CD4-positive, alpha-beta T cell treated with Interleukin-21 for 1 hour (primary cell): ENCODE measurements around the gene C15orf61.

ENCODE experiments used
- DNase-seq: peaks from one replicate; pipeline ENCODE4 v3.0.0-alpha.2; 2020

C15orf61 gene

GRCh38 chr15:67551207-67551743 lies 30.3 kb downstream of the C15orf61 start:
- no peak for DNase-seq

- no peak for DNase-seq
These were observed 33.6 kb downstream of the C15orf61 start for GRCh38 chr15:67554580-67554979.

GRCh38 chr15:67556976-67557570 lies 36.1 kb downstream of the C15orf61 start:
- no peak for DNase-seq

- DNase-seq = no peak
These were observed 37.6 kb downstream of the C15orf61 start for GRCh38 chr15:67558502-67558901.

GRCh38 chr15:67559158-67559557 lies 38.2 kb downstream of the C15orf61 start:
- no peak for DNase-seq

GRCh38 chr15:67559576-67559975 lies 38.6 kb downstream of the C15orf61 start:
- DNase-seq = no peak

GRCh38 chr15:67560320-67560719 lies 39.4 kb downstream of the C15orf61 start:
- DNase-seq = no peak

GRCh38 chr15:67563092-67563491 lies 42.2 kb downstream of the C15orf61 start:
- no peak for DNase-seq

GRCh38 chr15:67564021-67564967 lies 43.4 kb downstream of the C15orf61 start:
- DNase-seq = no peak

- DNase-seq = no peak
These were observed 44.0 kb downstream of the C15orf61 start for GRCh38 chr15:67564968-67565345.

GRCh38 chr15:67569668-67570067 lies 48.7 kb downstream of the C15orf61 start:
- DNase-seq = no peak

GRCh38 chr15:67570875-67571647 lies 50.1 kb downstream of the C15orf61 start:
- DNase-seq = no peak

GRCh38 chr15:67571648-67572415 lies 50.9 kb downstream of the C15orf61 start:
- no peak for DNase-seq

- no peak for DNase-seq
These were observed 52.3 kb downstream of the C15orf61 start for GRCh38 chr15:67573194-67573593.

- no peak for DNase-seq
These were observed 54.1 kb downstream of the C15orf61 start for GRCh38 chr15:67575039-67575502.

GRCh38 chr15:67578020-67578600 lies 57.2 kb downstream of the C15orf61 start:
- DNase-seq = no peak

GRCh38 chr15:67579164-67579563 lies 58.2 kb downstream of the C15orf61 start:
- DNase-seq = no peak
